ENCODE data around the gene KMT2B.

- TF ChIP-seq CEBPZ (IDR thresholded peaks at IDR 0.05; ENCODE audit: borderline replicate concordance, low read depth, low read length) (no peak), MEIS2 (IDR thresholded peaks at IDR 0.05; ENCODE audit: partially characterized antibody) (no peak), RERE (CRISPR knock-in tag; IDR thresholded peaks at IDR 0.05; ENCODE audit: borderline replicate concordance) (no peak), PHTF2 (CRISPR knock-in tag; IDR thresholded peaks at IDR 0.05) (no peak), GTF3C2 (IDR thresholded peaks at IDR 0.05; ENCODE audit: borderline replicate concordance, extremely low read depth, insufficient read length) (no peak), IRF2 (CRISPR knock-in tag; IDR thresholded peaks at IDR 0.05) (no peak), SMARCA5 (IDR thresholded peaks at IDR 0.05) (no peak), TOE1 (IDR thresholded peaks at IDR 0.05; ENCODE audit: borderline replicate concordance) (no peak), TOE1 (CRISPR knock-in tag; IDR thresholded peaks at IDR 0.05; ENCODE audit: borderline replicate concordance, low read depth) (no peak), ZNF274 (IDR thresholded peaks at IDR 0.05; ENCODE audit: borderline replicate concordance, low read depth, low read length) (no peak), MTF1 (CRISPR knock-in tag; IDR thresholded peaks at IDR 0.05; ENCODE audit: borderline replicate concordance) (no peak), BRCA1 (IDR thresholded peaks at IDR 0.05) (no peak), BRCA1 (CRISPR knock-in tag; IDR thresholded peaks at IDR 0.05) (no peak), ZFP1 (CRISPR knock-in tag; IDR thresholded peaks at IDR 0.05) (no peak), ZNF316 (IDR thresholded peaks at IDR 0.05) (no peak)
Measured at GRCh38 chr19:35738021-35738886, 20.5 kb downstream of the KMT2B start.

Measured in K562 (cell line).